HTR-8/SVneo (cell line): Measurements from ENCODE around the gene DDX21.
A peak's percentile ranks its signal among the peaks of the same experiment; 100 is the strongest.
"Not testable (repeated sequence)": the region's sequence is repeated elsewhere in the genome, so short reads cannot be mapped to it uniquely, and the experiment has no call there.

ENCODE experiments used
- DNase-seq: peaks from one replicate; pipeline ENCODE4 v3.0.0; 2011; ENCODE audit warnings: low spot score, mixed read lengths; ENCODE audit not compliant: insufficient read length
- FAIRE-seq: peaks from 2 replicates; lab custom pipeline; 2011; peaks lifted over from hg19 to GRCh38; lab: Jason Lieb, UNC

The DDX21 gene

GRCh38 chr10:68955832-68956532 lies at the start of gene DDX21:
Gene DDX21, plus strand, starts transcription at chr10:68956170. Its CDS starts 56 bp downstream, at chr10:68956226.
- DNase-seq (peak; percentile 97), FAIRE-seq (peak; percentile 74)

GRCh38 chr10:68924593-68924992 lies 31.4 kb upstream of the DDX21 start:
- DNase-seq (no peak), FAIRE-seq (no peak)

GRCh38 chr10:68925489-68925888 lies 30.5 kb upstream of the DDX21 start:
- DNase-seq (no peak), FAIRE-seq (no peak)

- not testable (repeated sequence) for FAIRE-seq
Measured at GRCh38 chr10:68929157-68929556, 26.8 kb upstream of the DDX21 start.

GRCh38 chr10:68929888-68930287 lies 26.1 kb upstream of the DDX21 start:
- not testable (repeated sequence) for FAIRE-seq

More at GRCh38 chr10:68929157-68929556, 26.8 kb upstream of the DDX21 start:
- not testable (repeated sequence) for DNase-seq

GRCh38 chr10:68932860-68933259 lies 23.1 kb upstream of the DDX21 start:
- not testable (repeated sequence) for DNase-seq, FAIRE-seq

More at GRCh38 chr10:68929888-68930287, 26.1 kb upstream of the DDX21 start:
- DNase-seq: not testable (repeated sequence)

- FAIRE-seq: no peak
Measured at GRCh38 chr10:68934994-68935393, 21.0 kb upstream of the DDX21 start.

GRCh38 chr10:68938117-68938516 lies 17.9 kb upstream of the DDX21 start:
- no peak for DNase-seq
- no peak for FAIRE-seq

More at GRCh38 chr10:68934994-68935393, 21.0 kb upstream of the DDX21 start:
- no peak for DNase-seq

- FAIRE-seq (no peak), DNase-seq (no peak)
Measured at GRCh38 chr10:68938884-68939283, 17.1 kb upstream of the DDX21 start.

GRCh38 chr10:68940917-68941316 lies 15.1 kb upstream of the DDX21 start:
- not testable (repeated sequence) for FAIRE-seq

GRCh38 chr10:68950598-68950997 lies 5.4 kb upstream of the DDX21 start:
- no peak for FAIRE-seq
- no peak for DNase-seq

More at GRCh38 chr10:68940917-68941316, 15.1 kb upstream of the DDX21 start:
- not testable (repeated sequence) for DNase-seq

- FAIRE-seq: no peak
Measured at GRCh38 chr10:68954904-68955303, 1.1 kb upstream of the DDX21 start.

GRCh38 chr10:68955355-68955831 lies 577 bp upstream of the DDX21 start:
- peak; percentile 64 for DNase-seq
- FAIRE-seq: no peak

More at GRCh38 chr10:68954904-68955303, 1.1 kb upstream of the DDX21 start:
- DNase-seq: no peak

GRCh38 chr10:68957284-68957615 lies 1.3 kb downstream of the DDX21 start:
- DNase-seq (no peak), FAIRE-seq (no peak)

- no peak for DNase-seq
- no peak for FAIRE-seq
Measured at GRCh38 chr10:68957654-68958053, 1.7 kb downstream of the DDX21 start.

GRCh38 chr10:68959695-68960527 lies 3.9 kb downstream of the DDX21 start:
- no peak for FAIRE-seq
- DNase-seq: no peak

GRCh38 chr10:68963151-68963550 lies 7.2 kb downstream of the DDX21 start:
- FAIRE-seq (no peak), DNase-seq (no peak)

GRCh38 chr10:68973975-68974374 lies 18.0 kb downstream of the DDX21 start:
- DNase-seq: no peak
- no peak for FAIRE-seq

- not testable (repeated sequence) for FAIRE-seq, DNase-seq
Measured at GRCh38 chr10:68975936-68976473, 20.0 kb downstream of the DDX21 start.

- not testable (repeated sequence) for FAIRE-seq, DNase-seq
Measured at GRCh38 chr10:68979738-68980137, 23.8 kb downstream of the DDX21 start.

- DNase-seq: no peak
- FAIRE-seq: no peak
Measured at GRCh38 chr10:68981074-68981473, 25.1 kb downstream of the DDX21 start.
